Dermis blood vessel endothelial cell (primary cell): Measurements from ENCODE around the gene F8A3. TPM values are rescaled to one million over a fixed set of nuclear protein-coding genes. Genes with fewer than 3 reads are reported as not detected.
"Not testable (repeated sequence)": the region's sequence is repeated elsewhere in the genome, so short reads cannot be mapped to it uniquely, and the experiment has no call there.

ENCODE experiments used
- DNase-seq: peaks from one replicate; pipeline ENCODE4 v3.0.0; 2010
- total RNA-seq: library from RNA; depleted of rRNA; stranded (reverse); fragments of >200 nt; gene quantifications from 2 replicates; pipeline ENCODE4 v1.2.3, GENCODE V29; 2014

F8A3 gene
- 1.7 and 2.7 TPM in 2 replicates for total RNA-seq

DNA sequence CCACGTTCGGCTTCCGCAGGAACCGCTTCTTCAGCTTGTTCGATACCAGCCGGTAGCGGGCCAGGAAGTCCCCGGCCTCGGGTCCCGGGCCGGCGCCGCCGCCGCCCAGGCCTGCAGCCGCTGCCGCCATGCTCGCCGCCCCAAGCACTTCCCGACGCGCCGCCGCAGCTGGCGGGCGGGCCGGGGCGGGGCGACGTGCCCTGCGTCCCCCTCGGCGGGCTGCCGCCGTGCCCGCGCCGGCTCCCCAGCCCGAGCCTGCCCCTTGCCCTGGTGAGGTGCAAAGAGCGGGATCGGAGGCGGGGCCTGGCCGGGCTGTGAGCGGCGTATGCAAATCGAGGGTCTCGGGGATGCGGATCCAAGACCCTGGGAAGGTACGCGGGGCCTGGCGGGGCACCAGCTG lies at the start of gene F8A3:
TSS of gene F8A3 (minus strand) at position 150 of the 400 bp plus-strand sequence. CDS start at position 130, 20 bp downstream.
- not testable (repeated sequence) for DNase-seq

DNA sequence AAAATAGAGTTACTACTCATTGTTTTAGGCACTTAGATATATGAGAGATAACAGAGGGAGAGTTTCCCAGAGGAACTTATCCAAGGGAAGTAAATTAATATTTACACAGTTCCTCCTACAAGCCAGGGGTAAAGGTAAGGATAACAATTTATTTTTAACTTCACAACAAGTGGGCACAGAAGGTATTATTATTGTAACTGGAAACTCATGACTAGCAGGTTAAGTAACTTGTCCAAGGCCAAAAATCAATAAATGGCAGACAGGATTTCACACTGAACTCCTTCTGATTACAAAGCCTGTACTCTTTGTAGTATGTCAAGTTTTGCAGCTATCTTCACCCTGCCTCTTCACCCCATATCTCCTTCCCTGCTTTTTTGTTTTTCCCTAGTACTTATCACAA lies 46.9 kb upstream of the F8A3 start:
- no peak for DNase-seq

DNA sequence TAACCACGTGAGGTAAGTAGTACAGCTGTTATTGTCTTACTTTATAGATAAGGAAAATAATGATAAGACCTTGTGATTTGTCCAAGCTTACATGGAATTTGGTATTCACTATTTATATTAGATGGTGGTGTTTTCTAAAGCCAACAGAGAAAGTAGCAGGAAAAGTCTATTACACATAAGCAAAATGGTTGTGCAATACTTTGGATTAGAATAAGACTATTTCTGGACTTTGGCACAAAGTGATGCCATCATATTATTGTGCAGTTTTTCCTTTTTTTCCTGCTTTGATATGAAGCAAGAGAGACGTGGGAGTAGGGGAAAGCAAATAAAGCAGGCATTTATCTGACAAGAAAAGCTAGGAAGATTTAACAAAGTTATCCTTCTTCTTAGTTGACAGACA lies 36.7 kb upstream of the F8A3 start:
- DNase-seq = not testable (repeated sequence)

DNA sequence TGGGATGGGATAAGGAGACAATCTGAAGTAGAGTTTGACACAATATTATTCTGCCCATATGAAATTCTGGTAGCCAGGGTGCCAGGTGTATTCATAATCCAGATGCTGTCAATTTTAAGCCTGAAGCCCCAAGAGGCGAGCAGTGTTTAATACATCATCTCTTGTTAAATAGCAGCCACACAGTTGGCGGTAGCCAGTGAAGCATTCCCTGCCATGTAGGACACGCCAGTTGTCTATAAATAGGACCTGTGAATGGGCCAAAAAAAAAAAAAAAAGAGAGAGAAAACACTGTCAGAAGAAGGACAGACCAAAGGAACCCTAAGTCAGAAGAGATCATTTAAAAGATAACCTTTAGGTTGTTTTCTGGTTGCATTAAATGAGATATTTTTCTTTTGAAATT lies 33.0 kb upstream of the F8A3 start:
- DNase-seq = not testable (repeated sequence)

DNA sequence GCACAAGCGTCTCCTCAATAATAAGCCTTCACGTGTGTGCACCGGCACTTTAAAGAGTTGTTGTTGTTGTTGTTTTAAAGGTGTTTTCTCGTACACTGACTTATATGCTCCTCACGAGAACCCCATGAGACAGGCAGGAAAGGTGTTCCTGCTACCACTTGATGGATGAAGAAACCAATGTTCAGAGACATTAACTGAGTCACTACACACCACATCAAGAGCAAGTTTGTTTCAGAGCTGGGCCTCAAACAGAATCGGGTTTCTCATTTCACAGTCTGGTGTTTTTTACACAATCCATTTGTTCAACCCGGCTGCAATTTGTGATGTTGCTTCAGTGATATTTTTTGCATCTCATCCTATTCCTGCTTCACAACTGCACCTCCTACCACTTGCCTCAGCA lies 18.7 kb upstream of the F8A3 start:
- DNase-seq = not testable (repeated sequence)

DNA sequence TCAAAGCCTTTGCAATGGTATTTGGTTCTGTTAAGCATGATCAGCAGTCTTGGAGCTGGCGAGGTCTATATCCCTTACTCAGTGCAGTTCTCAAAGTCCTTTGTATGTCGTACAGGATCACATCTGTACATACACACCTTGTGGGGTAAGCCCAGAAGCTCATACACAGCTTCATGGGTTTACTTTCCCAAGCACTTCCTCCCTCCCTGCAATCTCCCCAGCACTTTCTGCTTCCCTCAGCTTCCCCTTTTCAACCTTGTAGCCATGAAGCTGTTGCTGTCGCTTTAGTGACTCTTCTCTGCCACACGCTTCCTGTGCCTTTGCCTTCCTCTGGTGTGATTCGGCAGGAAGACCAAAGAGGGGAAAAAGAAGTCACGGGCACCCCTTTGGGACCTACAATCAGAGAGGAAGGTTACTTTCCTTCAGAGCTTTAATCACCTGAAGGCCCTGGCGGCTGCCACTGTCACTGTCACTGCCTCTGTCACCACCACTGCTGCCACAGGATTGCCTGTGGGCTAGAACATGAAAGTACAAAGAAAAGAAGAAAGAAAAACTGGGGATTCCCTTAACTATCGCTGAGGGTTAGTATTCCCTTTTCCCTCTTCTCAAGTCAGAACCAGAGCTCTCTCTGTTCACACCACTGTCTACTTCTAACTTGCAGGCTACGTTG lies 8.0 kb upstream of the F8A3 start:
- DNase-seq = not testable (repeated sequence)

DNA sequence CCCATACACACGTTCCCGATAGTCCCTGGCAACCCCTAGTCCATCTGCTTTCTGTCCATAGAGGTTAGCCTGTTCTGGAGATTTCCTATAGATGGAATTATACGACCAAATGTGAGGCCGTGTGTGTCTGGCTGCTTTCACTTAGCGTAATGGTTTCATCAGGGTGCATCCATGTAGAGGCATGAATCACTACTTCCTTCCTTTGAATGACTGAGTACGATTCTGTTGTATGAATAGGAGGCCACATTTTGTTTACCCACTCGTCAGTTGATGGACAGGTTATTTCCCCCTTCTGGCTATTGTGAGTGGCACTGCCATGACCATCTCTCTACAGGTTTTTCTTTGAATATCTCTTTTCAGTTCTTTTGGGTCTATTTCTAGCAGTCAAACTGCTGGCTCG lies 2.1 kb upstream of the F8A3 start:
- not testable (repeated sequence) for DNase-seq

DNA sequence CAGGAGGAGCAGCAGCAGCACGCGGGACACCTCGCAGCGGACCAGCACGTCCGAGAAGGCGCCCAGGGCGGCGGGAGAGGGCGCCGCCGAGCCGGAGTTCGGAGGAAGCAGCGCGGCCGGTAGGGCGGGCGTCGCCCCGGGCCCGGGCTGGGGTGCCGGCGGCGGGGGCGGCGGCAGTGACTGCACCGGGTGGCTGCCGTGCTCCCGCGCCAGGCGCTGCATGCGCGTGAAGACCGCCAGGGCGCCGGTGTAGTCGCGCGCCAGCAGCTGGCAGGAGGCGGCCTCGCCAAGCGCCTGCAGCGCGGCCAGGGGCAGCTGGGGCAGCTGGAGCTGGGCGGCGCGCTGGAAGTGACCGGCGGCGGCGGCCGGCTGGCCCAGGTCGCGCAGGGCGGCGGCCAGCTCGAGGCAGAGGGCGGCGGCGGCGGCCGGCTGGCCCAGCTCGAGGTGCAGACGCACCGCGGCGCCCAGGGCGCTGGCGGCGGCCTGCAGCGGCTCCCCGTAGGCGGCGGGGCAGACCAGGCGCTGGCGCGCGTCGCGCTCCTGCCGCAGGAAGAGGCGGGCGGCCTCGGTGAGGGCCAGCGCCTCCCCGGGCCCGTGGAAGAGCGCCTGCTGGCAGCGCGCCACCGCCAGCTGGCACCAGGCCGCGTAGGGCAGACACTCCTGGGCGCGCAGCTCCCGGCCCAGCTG lies 516 bp downstream of the F8A3 start:
- DNase-seq = not testable (repeated sequence)

DNA sequence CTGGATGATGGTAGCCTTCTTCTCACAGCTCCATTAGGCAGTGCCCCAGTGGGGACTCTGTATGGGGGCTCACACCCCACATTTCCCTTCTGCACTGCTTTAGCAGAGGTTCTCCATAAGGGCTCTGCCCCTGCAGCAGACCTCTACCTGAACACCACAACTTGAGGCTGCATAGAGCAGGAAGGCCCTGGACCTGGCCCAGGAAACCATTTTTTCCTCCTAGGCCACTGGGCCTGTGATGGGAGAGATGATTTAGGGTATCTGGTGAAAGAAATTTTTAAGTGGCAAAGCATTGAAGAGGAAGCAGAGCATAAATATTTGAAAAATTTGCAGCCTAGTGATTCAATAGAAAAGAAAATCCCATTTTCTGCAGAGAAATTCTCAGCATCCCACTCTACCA lies 17.3 kb downstream of the F8A3 start:
- no peak for DNase-seq

DNA sequence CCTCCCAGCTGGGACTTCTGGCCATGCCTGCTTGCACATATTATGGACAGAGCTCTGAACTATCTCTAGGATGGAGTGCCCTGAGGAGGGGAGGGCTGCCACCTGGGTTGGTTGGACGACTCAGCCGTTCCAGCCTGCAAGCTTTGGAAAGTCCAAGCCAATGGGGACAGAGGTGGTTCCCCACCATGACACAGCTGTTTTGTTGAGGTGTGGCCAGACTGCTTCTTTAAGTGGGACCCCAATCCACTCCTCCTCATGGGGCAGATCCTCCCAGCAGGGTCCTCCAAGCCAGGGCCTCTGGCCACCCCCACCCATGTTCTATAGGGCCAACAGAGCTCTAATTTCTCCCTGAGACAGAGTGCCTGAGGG lies 22.7 kb downstream of the F8A3 start:
- DNase-seq = no peak

DNA sequence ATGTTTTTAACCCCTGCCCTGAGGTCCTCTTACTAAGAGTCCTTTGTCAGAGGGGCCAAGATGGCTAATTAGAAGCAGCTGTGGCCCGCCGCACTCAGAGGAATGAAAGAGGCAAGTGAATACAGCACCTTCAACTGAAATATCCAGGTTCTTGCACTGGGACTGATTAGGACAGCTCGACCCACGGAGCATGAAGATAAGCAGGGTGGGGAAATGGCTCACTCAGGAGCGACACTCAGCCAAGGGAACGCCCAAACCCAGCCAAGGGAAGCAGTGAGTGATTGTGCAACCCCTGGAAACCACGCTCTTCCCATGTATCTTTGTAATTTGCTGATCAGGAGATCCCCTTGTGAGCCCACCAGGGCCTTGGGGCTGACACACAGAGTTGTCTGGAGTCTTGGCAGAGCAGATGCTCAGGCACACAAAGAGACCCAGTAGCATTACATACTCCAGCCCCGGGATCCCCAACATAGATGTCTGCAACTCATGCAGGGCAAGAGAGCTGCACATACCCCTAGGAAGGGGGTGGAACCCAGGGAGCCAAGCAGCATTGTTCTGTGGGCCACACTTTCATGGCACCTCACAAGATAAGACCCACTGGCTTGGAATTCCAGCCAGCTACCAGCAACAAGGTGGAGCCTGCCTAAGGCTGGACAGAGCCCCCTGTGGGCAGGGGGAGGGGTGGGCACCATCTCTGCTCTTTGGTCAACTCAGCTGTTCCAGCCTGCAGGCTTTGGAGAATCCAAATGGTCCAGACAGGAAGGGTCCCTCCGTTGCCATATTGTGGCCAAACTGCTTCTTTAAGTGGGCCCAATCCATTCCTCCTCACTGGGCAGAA lies 23.3 kb downstream of the F8A3 start:
- DNase-seq = no peak

DNA sequence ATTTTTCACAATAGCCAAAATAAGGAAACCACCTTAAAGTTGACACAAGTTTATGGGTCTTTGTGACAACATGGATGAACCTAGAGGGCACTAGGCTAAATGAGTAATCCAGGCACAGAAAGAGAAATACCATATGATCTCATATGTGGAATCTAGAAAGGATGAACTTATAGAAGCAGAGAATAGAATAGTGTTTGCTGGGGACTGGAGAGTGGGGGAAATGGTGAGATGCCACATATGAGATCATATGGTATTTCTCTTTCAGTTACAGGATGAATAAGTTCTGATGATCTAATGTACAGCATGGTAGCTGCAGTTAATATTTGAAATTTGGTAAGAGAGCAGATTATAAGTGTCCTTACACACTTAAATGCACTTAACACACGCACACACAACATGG lies 40.7 kb downstream of the F8A3 start:
- no peak for DNase-seq

Other genes with a start within 250 kb of the F8A3 start
- gene VBP1, start 242.2 kb downstream of the F8A3 start, total RNA-seq = 69.6 and 79.0 TPM in 2 replicates
- 0.14 and 0.17 TPM in 2 replicates for gene RAB39B, start 194.1 kb downstream of the F8A3 start, total RNA-seq
- 19.2 and 23.6 TPM in 2 replicates for gene CLIC2, start 124.0 kb downstream of the F8A3 start, total RNA-seq
- 0.17 TPM in 1 of 2 replicates, not detected in the other for gene F8A2, start 76.5 kb downstream of the F8A3 start, total RNA-seq
- gene SPRY3, start 154.0 kb upstream of the F8A3 start, total RNA-seq = 1.7 and 1.8 TPM in 2 replicates
- gene TMLHE, start 154.3 kb upstream of the F8A3 start, total RNA-seq = 11.2 and 11.5 TPM in 2 replicates